HG03439 (cell line): ENCODE data around the gene PCSK5.
"Not testable (repeated sequence)": the region's sequence is repeated elsewhere in the genome, so short reads cannot be mapped to it uniquely, and the experiment has no call there.

Experiments used
- ATAC-seq: cut with Tn5 transposase; IDR thresholded peaks from one replicate; pipeline ENCODE4 v1.9.1; 2021; ENCODE audit warnings: mild to moderate bottlenecking, moderate library complexity; ENCODE audit not compliant: unreplicated experiment

Gene PCSK5

GRCh38 chr9:75962013-75962661 lies 71.7 kb downstream of the PCSK5 start:
- no peak for ATAC-seq

- no peak for ATAC-seq
Measured at GRCh38 chr9:75962662-75963036, 72.2 kb downstream of the PCSK5 start.

- not testable (repeated sequence) for ATAC-seq
Measured at GRCh38 chr9:75963321-75963720, 72.8 kb downstream of the PCSK5 start.

GRCh38 chr9:75964427-75964826 lies 74.0 kb downstream of the PCSK5 start:
- ATAC-seq, result no peak

- ATAC-seq, result no peak
Measured at GRCh38 chr9:75965231-75965630, 74.8 kb downstream of the PCSK5 start.

GRCh38 chr9:75967556-75967955 lies 77.1 kb downstream of the PCSK5 start:
- ATAC-seq, result no peak

- ATAC-seq, result no peak
Measured at GRCh38 chr9:75974016-75974766, 83.7 kb downstream of the PCSK5 start.

- no peak for ATAC-seq
Measured at GRCh38 chr9:75975071-75975470, 84.6 kb downstream of the PCSK5 start.

- no peak for ATAC-seq
Measured at GRCh38 chr9:75976549-75976948, 86.1 kb downstream of the PCSK5 start.

- ATAC-seq, result no peak
Measured at GRCh38 chr9:75979362-75979761, 88.9 kb downstream of the PCSK5 start.

- ATAC-seq, result no peak
Measured at GRCh38 chr9:75983319-75984045, 93.0 kb downstream of the PCSK5 start.

- no peak for ATAC-seq
Measured at GRCh38 chr9:75985515-75985914, 95.0 kb downstream of the PCSK5 start.

- no peak for ATAC-seq
Measured at GRCh38 chr9:75988663-75989062, 98.2 kb downstream of the PCSK5 start.

- no peak for ATAC-seq
Measured at GRCh38 chr9:75990156-75990555, 99.7 kb downstream of the PCSK5 start.

- no peak for ATAC-seq
Measured at GRCh38 chr9:75990576-75991304, 100.3 kb downstream of the PCSK5 start.

GRCh38 chr9:75992482-75993206 lies 102.2 kb downstream of the PCSK5 start:
- ATAC-seq, result no peak

GRCh38 chr9:75993434-75993833 lies 103.0 kb downstream of the PCSK5 start:
- ATAC-seq, result no peak

- ATAC-seq, result no peak
Measured at GRCh38 chr9:75995066-75995465, 104.6 kb downstream of the PCSK5 start.

GRCh38 chr9:75996726-75997125 lies 106.3 kb downstream of the PCSK5 start:
- ATAC-seq, result no peak

GRCh38 chr9:75997206-75997605 lies 106.7 kb downstream of the PCSK5 start:
- ATAC-seq, result no peak
